ENCODE measurements around the gene TNRC18.
"Not testable (repeated sequence)": the region's sequence is repeated elsewhere in the genome, so short reads cannot be mapped to it uniquely, and the experiment has no call there.

TNRC18 gene

GRCh38 chr7:5287373-5287772 lies 136.3 kb downstream of the TNRC18 start:
- H3K4me1 ChIP-seq (ENCODE audit: control insufficient read depth, insufficient read depth, low read length); H3K27me3 ChIP-seq (ENCODE audit: control insufficient read depth, insufficient read depth, low read length); H3K36me3 ChIP-seq (ENCODE audit: insufficient read depth, low read length); H3K9ac ChIP-seq (ENCODE audit: low read depth, low read length); H3K4me3 ChIP-seq (ENCODE audit: low read length); H3K9me3 ChIP-seq (replicated peaks; ENCODE audit: low read length); H3K4me2 ChIP-seq (ENCODE audit: low read length): not testable (repeated sequence)

- H3K9me3 ChIP-seq (replicated peaks; ENCODE audit: low read length): no peaks in the 10 kb centered on the region
- peaks cover 5% of the 10 kb centered on the region for H3K4me1 ChIP-seq (ENCODE audit: control insufficient read depth, insufficient read depth, low read length)
- no peak overlapping the region for H3K4me3 ChIP-seq (ENCODE audit: low read length)
- no peak overlapping the region for H3K9ac ChIP-seq (ENCODE audit: low read depth, low read length)
- peaks cover 8% of the 10 kb centered on the region for H3K27me3 ChIP-seq (ENCODE audit: control insufficient read depth, insufficient read depth, low read length)
- no peak overlapping the region for H3K4me2 ChIP-seq (ENCODE audit: low read length)
- no peaks in the 10 kb centered on the region for H3K36me3 ChIP-seq (ENCODE audit: insufficient read depth, low read length)
Measured at GRCh38 chr7:5286933-5287332, 136.7 kb downstream of the TNRC18 start.

- Histone ChIP-seq H3K9me3 (replicated peaks; ENCODE audit: low read length) (no peaks in the 10 kb centered on the region), H3K36me3 (ENCODE audit: insufficient read depth, low read length) (no peaks in the 10 kb centered on the region), H3K4me1 (ENCODE audit: control insufficient read depth, insufficient read depth, low read length) (peaks cover 5% of the 10 kb centered on the region), H3K9ac (ENCODE audit: low read depth, low read length) (no peak overlapping the region), H3K4me3 (ENCODE audit: low read length) (no peak overlapping the region), H3K27me3 (ENCODE audit: control insufficient read depth, insufficient read depth, low read length) (peaks cover 11% of the 10 kb centered on the region), H3K4me2 (ENCODE audit: low read length) (no peak overlapping the region)
Measured at GRCh38 chr7:5284304-5285281, 139.0 kb downstream of the TNRC18 start.

- Histone ChIP-seq H3K27me3 (ENCODE audit: control insufficient read depth, insufficient read depth, low read length) (peaks cover 7% of the 10 kb centered on the region), H3K9ac (ENCODE audit: low read depth, low read length) (no peak overlapping the region), H3K4me3 (ENCODE audit: low read length) (peak overlapping the region; percentile 39), H3K36me3 (ENCODE audit: insufficient read depth, low read length) (no peaks in the 10 kb centered on the region), H3K4me1 (ENCODE audit: control insufficient read depth, insufficient read depth, low read length) (peaks cover 5% of the 10 kb centered on the region), H3K4me2 (ENCODE audit: low read length) (peak overlapping the region; percentile 37), H3K9me3 (replicated peaks; ENCODE audit: low read length) (no peaks in the 10 kb centered on the region)
Measured at GRCh38 chr7:5283421-5284303, 140.0 kb downstream of the TNRC18 start.

- Histone ChIP-seq H3K4me1 (ENCODE audit: control insufficient read depth, insufficient read depth, low read length) (peaks cover 5% of the 10 kb centered on the region), H3K9me3 (replicated peaks; ENCODE audit: low read length) (no peaks in the 10 kb centered on the region), H3K27me3 (ENCODE audit: control insufficient read depth, insufficient read depth, low read length) (peaks cover 7% of the 10 kb centered on the region), H3K9ac (ENCODE audit: low read depth, low read length) (no peak within 1 kb of the TSS), H3K4me2 (ENCODE audit: low read length) (peak within 1 kb of the TSS; percentile 54), H3K4me3 (ENCODE audit: low read length) (peak within 1 kb of the TSS; percentile 39), H3K36me3 (ENCODE audit: insufficient read depth, low read length) (no peaks in the 10 kb centered on the region)
Measured at GRCh38 chr7:5282543-5283316, 140.9 kb downstream of the TNRC18 start, which contains the start of gene SLC29A4. TSS of gene SLC29A4 (plus strand) at chr7:5282943. CDS start at chr7:5287817, 4,874 bp downstream.

- H3K36me3 ChIP-seq (ENCODE audit: insufficient read depth, low read length); H3K4me1 ChIP-seq (ENCODE audit: control insufficient read depth, insufficient read depth, low read length); H3K4me3 ChIP-seq (ENCODE audit: low read length); H3K4me2 ChIP-seq (ENCODE audit: low read length); H3K27me3 ChIP-seq (ENCODE audit: control insufficient read depth, insufficient read depth, low read length); H3K9ac ChIP-seq (ENCODE audit: low read depth, low read length); H3K9me3 ChIP-seq (replicated peaks; ENCODE audit: low read length): not testable (repeated sequence)
Measured at GRCh38 chr7:5281598-5282500, 141.8 kb downstream of the TNRC18 start.

GRCh38 chr7:5279734-5280133 lies 143.9 kb downstream of the TNRC18 start:
- Histone ChIP-seq H3K9ac (ENCODE audit: low read depth, low read length) (no peak overlapping the region), H3K27me3 (ENCODE audit: control insufficient read depth, insufficient read depth, low read length) (peaks cover 22% of the 10 kb centered on the region), H3K4me3 (ENCODE audit: low read length) (no peak overlapping the region), H3K36me3 (ENCODE audit: insufficient read depth, low read length) (no peaks in the 10 kb centered on the region), H3K9me3 (replicated peaks; ENCODE audit: low read length) (no peaks in the 10 kb centered on the region), H3K4me1 (ENCODE audit: control insufficient read depth, insufficient read depth, low read length) (peaks cover 4% of the 10 kb centered on the region), H3K4me2 (ENCODE audit: low read length) (no peak overlapping the region)

- Histone ChIP-seq H3K9me3 (replicated peaks; ENCODE audit: low read length) (no peaks in the 10 kb centered on the region), H3K9ac (ENCODE audit: low read depth, low read length) (no peak overlapping the region), H3K4me2 (ENCODE audit: low read length) (no peak overlapping the region), H3K36me3 (ENCODE audit: insufficient read depth, low read length) (no peaks in the 10 kb centered on the region), H3K27me3 (ENCODE audit: control insufficient read depth, insufficient read depth, low read length) (peaks cover 31% of the 10 kb centered on the region), H3K4me1 (ENCODE audit: control insufficient read depth, insufficient read depth, low read length) (no peaks in the 10 kb centered on the region), H3K4me3 (ENCODE audit: low read length) (no peak overlapping the region)
Measured at GRCh38 chr7:5278766-5279165, 144.9 kb downstream of the TNRC18 start.

- H3K27me3 ChIP-seq (ENCODE audit: control insufficient read depth, insufficient read depth, low read length): peaks cover 34% of the 10 kb centered on the region
- H3K4me3 ChIP-seq (ENCODE audit: low read length): no peak overlapping the region
- no peaks in the 10 kb centered on the region for H3K4me1 ChIP-seq (ENCODE audit: control insufficient read depth, insufficient read depth, low read length)
- H3K36me3 ChIP-seq (ENCODE audit: insufficient read depth, low read length): no peaks in the 10 kb centered on the region
- H3K9me3 ChIP-seq (replicated peaks; ENCODE audit: low read length): no peaks in the 10 kb centered on the region
- H3K4me2 ChIP-seq (ENCODE audit: low read length): no peak overlapping the region
- no peak overlapping the region for H3K9ac ChIP-seq (ENCODE audit: low read depth, low read length)
Measured at GRCh38 chr7:5276611-5277010, 147.0 kb downstream of the TNRC18 start.

- H3K9me3 ChIP-seq (replicated peaks; ENCODE audit: low read length); H3K4me2 ChIP-seq (ENCODE audit: low read length); H3K36me3 ChIP-seq (ENCODE audit: insufficient read depth, low read length); H3K9ac ChIP-seq (ENCODE audit: low read depth, low read length); H3K4me1 ChIP-seq (ENCODE audit: control insufficient read depth, insufficient read depth, low read length); H3K4me3 ChIP-seq (ENCODE audit: low read length): not testable (repeated sequence)
- H3K27me3 ChIP-seq (ENCODE audit: control insufficient read depth, insufficient read depth, low read length): peaks cover 34% of the 10 kb centered on the region
Measured at GRCh38 chr7:5276123-5276522, 147.5 kb downstream of the TNRC18 start.

Measured in skeletal muscle satellite cell (primary cell).